A673 (cell line): ENCODE measurements around the gene PPP1R1C. TPM values are rescaled to one million over a fixed set of nuclear protein-coding genes. Genes with fewer than 3 reads are reported as not detected.
A peak's percentile ranks its signal among the peaks of the same experiment; 100 is the strongest.

Source experiments
- BruUV-seq: library from RNA; stranded (reverse); fragments of 400-500 nt; replicated peaks from 2 replicates; lab custom pipeline; 2021; lab: Mats Ljungman, UMichigan
- CTCF ChIA-PET: fragments of 300-600 bp; sonication (Branson Sonifier 250); formaldehyde crosslinking; loops from one replicate; lab custom pipeline; 2022; ENCODE audit warnings: antibody characterized with exemption; lab: Charles Lee
- POLR2A ChIA-PET: fragments of 300-600 bp; sonication (Branson Sonifier 250); formaldehyde crosslinking; loops from one replicate; lab custom pipeline; 2022; ENCODE audit warnings: antibody characterized with exemption; ENCODE audit not compliant: low non-redundant PET; lab: Charles Lee
- DNase-seq: peaks from one replicate; pipeline ENCODE4 v3.0.0-alpha.2; 2015; ENCODE audit warnings: low spot score
- H3K27ac ChIP-seq: fragments of 200-600 bp; sonication (generic); 2 replicates; pipeline ENCODE4 v1.5.1; 2016; ENCODE audit warnings: mixed run types, low read depth, mild to moderate bottlenecking, mixed read lengths, antibody characterized with exemption, low read length; ENCODE audit not compliant: poor library complexity, severe bottlenecking
- H3K27me3 ChIP-seq: fragments of 200-600 bp; sonication (generic); replicated peaks from 2 replicates; pipeline ENCODE4 v1.6.1; 2017; ENCODE audit warnings: mixed run types, low read depth, mild to moderate bottlenecking, mixed read lengths, antibody characterized with exemption, low read length; ENCODE audit not compliant: insufficient read depth, poor library complexity
- H3K36me3 ChIP-seq: fragments of 200-600 bp; sonication (generic); 2 replicates; pipeline ENCODE4 v1.6.1; 2016; ENCODE audit warnings: mixed run types, mild to moderate bottlenecking, mixed read lengths, antibody characterized with exemption, low read length; ENCODE audit not compliant: insufficient read depth, poor library complexity, severe bottlenecking
- H3K4me1 ChIP-seq: fragments of 200-600 bp; sonication (generic); 2 replicates; pipeline ENCODE4 v1.6.1; 2017; ENCODE audit warnings: mixed run types, mild to moderate bottlenecking, mixed read lengths, antibody characterized with exemption, low read length; ENCODE audit not compliant: insufficient read depth, poor library complexity, severe bottlenecking
- H3K4me3 ChIP-seq: fragments of 200-600 bp; sonication (generic); 2 replicates; pipeline ENCODE4 v1.5.1; 2016; ENCODE audit warnings: low read depth, mixed run types, mild to moderate bottlenecking, mixed read lengths, low read length; ENCODE audit not compliant: poor library complexity, severe bottlenecking
- H3K9me3 ChIP-seq: fragments of 200-600 bp; sonication (generic); 2 replicates; pipeline ENCODE4 v1.6.1; 2016; ENCODE audit warnings: mixed run types, low read depth, mild to moderate bottlenecking, mixed read lengths, antibody characterized with exemption, low read length; ENCODE audit not compliant: poor library complexity, severe bottlenecking
- EZH2 ChIP-seq: fragments of 200-600 bp; sonication (generic); IDR thresholded peaks from 2 replicates; pipeline ENCODE4 v1.6.1; 2017; ENCODE audit warnings: borderline replicate concordance, low read depth, mild to moderate bottlenecking, mixed read lengths, antibody characterized with exemption, low read length; ENCODE audit not compliant: poor library complexity, severe bottlenecking
- intact Hi-C: fragments of 100-400 bp; cut with micrococcal nuclease; formaldehyde crosslinking; loops from one replicate; pipeline ENCODE4 v1.10.0; 2022; ENCODE audit not compliant: unreplicated experiment
- total RNA-seq: library from RNA; stranded (reverse); gene quantifications from 2 replicates; pipeline ENCODE4 v1.2.3, GENCODE V29; 2021
- TF ChIP-seq, protein P1 (sequence below): fragments of 300-800, 200-600 bp; sonication (generic); conservative IDR thresholded peaks from 2 replicates; pipeline ENCODE4 v1.5.1; 2017; ENCODE audit warnings: low read depth, mild to moderate bottlenecking, antibody characterized with exemption, low read length, moderate library complexity, mixed read lengths

The PPP1R1C gene
- total RNA-seq, 1 experiment from 2014 or later = 5.3 TPM

DNA sequence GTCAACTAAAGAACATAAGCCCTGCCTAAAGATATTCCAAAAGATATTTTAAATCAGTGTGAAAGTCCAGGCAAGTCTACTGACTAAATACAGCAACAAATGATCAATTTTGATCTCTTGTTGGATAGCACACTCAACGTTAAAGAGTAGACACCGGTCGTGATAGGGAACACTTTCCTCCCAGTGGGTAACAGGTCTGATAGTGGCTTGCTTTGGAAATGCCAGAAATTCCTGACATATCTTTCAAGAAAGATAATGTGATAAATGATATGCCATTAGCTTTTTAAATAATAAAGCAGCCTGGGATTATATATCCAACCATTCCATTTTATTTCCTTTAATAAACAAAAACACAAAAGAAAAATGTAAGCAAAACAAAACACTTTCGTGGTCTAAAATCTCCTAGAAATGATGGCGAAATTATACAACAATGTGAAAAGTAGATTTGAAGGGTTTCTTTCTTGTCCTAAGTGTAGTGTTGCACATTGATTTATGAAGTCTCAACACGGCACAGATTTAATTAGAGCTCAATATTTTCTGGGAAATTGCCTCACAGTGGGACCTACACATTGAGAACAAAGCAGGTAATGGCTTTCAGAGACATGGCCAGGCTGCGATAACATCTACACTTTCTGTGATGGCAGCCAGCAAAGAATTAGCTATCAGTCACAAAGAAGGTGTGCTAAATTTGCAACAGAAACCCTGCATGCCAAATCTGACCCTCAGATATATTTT is 158.6 kb downstream of the PPP1R1C start:
- Histone ChIP-seq H3K4me1 (peaks cover 6% of the 10 kb centered on the region), H3K27me3 (no peaks in the 10 kb centered on the region), H3K4me3 (no peak overlapping the region), H3K9me3 (no peaks in the 10 kb centered on the region), H3K36me3 (no peaks in the 10 kb centered on the region), H3K27ac (no peak overlapping the region)
- ChIA-PET POLR2A (no interaction called here), CTCF (no interaction called here)
- intact Hi-C loops = no loop called here
- TF ChIP-seq EZH2 = no peak
- BruUV-seq = no TSS peak
- peak; percentile 19 for DNase-seq

DNA sequence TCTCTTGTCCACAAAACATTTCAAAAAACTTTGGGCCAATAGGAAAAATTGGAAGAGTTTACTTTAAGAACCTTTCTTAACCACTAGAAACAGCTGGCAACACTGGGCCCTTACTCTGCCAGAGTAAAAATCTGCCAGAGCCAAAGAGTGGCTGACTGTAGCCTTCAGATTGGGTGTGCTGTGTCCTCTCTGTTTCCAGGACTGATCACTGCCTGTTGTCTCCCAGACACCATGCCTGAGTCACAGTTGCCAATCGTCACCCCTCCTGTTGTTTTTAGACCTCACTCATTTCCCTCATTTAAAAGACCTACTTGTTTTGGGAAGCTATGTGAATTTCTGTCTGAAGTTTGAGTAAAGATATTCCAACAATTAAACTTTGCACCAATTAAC is 159.1 kb downstream of the PPP1R1C start:
- CTCF ChIA-PET = interaction anchor here (0.7 kb wide), 1 partner anchor 41 kb away, joined by 3 read pairs; no protein-coding TSS in a partner anchor
- no TSS peak for BruUV-seq

DNA sequence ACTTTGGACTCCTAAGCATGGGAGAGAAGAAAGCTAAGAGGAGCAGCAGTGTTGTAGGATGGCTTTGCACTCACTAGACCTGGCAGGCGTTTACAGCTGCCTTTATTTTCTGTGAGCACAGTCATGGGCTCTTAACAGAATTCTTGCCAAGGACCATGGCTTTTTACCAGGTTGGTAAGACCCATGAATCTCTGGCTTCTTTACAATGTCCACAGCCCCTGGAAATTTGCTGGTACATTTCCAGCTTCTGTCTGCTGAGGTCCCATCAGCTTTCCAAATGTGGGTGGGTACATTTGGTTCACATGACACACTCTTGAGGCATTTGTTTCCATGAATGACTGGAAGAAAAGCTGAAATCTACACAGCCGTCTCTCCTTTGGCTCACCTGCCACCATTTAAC is 162.7 kb downstream of the PPP1R1C start:
- BruUV-seq = no TSS peak
- ChIA-PET CTCF (no interaction called here), POLR2A (no interaction called here)

More for the DNA sequence above, 159.1 kb downstream of the PPP1R1C start:
- H3K4me3 ChIP-seq = no peak overlapping the region
- DNase-seq = peak; percentile 21
- no peak for TF ChIP-seq EZH2
- TF ChIP-seq, protein P1, sequence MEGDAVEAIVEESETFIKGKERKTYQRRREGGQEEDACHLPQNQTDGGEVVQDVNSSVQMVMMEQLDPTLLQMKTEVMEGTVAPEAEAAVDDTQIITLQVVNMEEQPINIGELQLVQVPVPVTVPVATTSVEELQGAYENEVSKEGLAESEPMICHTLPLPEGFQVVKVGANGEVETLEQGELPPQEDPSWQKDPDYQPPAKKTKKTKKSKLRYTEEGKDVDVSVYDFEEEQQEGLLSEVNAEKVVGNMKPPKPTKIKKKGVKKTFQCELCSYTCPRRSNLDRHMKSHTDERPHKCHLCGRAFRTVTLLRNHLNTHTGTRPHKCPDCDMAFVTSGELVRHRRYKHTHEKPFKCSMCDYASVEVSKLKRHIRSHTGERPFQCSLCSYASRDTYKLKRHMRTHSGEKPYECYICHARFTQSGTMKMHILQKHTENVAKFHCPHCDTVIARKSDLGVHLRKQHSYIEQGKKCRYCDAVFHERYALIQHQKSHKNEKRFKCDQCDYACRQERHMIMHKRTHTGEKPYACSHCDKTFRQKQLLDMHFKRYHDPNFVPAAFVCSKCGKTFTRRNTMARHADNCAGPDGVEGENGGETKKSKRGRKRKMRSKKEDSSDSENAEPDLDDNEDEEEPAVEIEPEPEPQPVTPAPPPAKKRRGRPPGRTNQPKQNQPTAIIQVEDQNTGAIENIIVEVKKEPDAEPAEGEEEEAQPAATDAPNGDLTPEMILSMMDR = no peak
- no peaks in the 10 kb centered on the region for H3K27me3 ChIP-seq
- no peaks in the 10 kb centered on the region for H3K9me3 ChIP-seq
- POLR2A ChIA-PET = no interaction called here
- no peak overlapping the region for H3K27ac ChIP-seq
- no peaks in the 10 kb centered on the region for H3K36me3 ChIP-seq
- peaks cover 6% of the 10 kb centered on the region for H3K4me1 ChIP-seq
- intact Hi-C loops = no loop called here

More for the DNA sequence above, 162.7 kb downstream of the PPP1R1C start:
- no peak overlapping the region for H3K27ac ChIP-seq
- H3K27me3 ChIP-seq = no peaks in the 10 kb centered on the region
- intact Hi-C loops = no loop called here
- TF ChIP-seq, protein P1 = no peak
- TF ChIP-seq EZH2 = no peak
- peaks cover 6% of the 10 kb centered on the region for H3K4me1 ChIP-seq
- DNase-seq = no peak
- H3K36me3 ChIP-seq = no peaks in the 10 kb centered on the region
- no peak overlapping the region for H3K4me3 ChIP-seq
- no peaks in the 10 kb centered on the region for H3K9me3 ChIP-seq
